GM23338 (cell line): Measurements from ENCODE around the gene LPP. TPM values are rescaled to one million over a fixed set of nuclear protein-coding genes. Genes with fewer than 3 reads are reported as not detected.

Experiments used
- ATAC-seq: fragments of 200-7000 bp; cut with Tn5 transposase; 3 replicates; pipeline ENCODE4 v1.9.1; 2020
- DNase-seq: peaks from one replicate; pipeline ENCODE4 v3.0.0-alpha.2; 2015; ENCODE audit warnings: low spot score
- H2AFZ ChIP-seq: fragments of 200-600 bp; sonication (generic); 2 replicates; pipeline ENCODE4 v1.8.0; 2016; ENCODE audit warnings: antibody characterized with exemption, mild to moderate bottlenecking, moderate library complexity
- H3F3A ChIP-seq: fragments of 200-600 bp; sonication (generic); replicated peaks from 2 replicates; pipeline ENCODE4 v1.8.0; 2017; ENCODE audit warnings: antibody characterized with exemption, mixed run types, low read depth
- H3K27ac ChIP-seq: fragments of 200-600 bp; sonication (generic); 2 replicates; pipeline ENCODE4 v1.6.1; 2016; ENCODE audit warnings: low read depth
- H3K27me3 ChIP-seq: fragments of 200-600 bp; sonication (generic); 2 replicates; pipeline ENCODE4 v1.8.0; 2016; ENCODE audit warnings: mild to moderate bottlenecking, mixed run types, moderate library complexity; ENCODE audit not compliant: insufficient read depth
- H3K36me3 ChIP-seq: fragments of 200-600 bp; sonication (generic); 2 replicates; pipeline ENCODE4 v1.8.0; 2016; ENCODE audit warnings: mild to moderate bottlenecking; ENCODE audit not compliant: insufficient read depth
- H3K4me1 ChIP-seq: fragments of 200-600 bp; sonication (generic); 2 replicates; pipeline ENCODE4 v1.8.0; 2016; ENCODE audit warnings: mild to moderate bottlenecking, moderate library complexity; ENCODE audit not compliant: insufficient read depth
- H3K4me2 ChIP-seq: fragments of 200-600 bp; sonication (generic); 2 replicates; pipeline ENCODE4 v1.7.1; 2017; ENCODE audit warnings: mixed run types
- H3K4me3 ChIP-seq: fragments of 200-600 bp; sonication (generic); 2 replicates; pipeline ENCODE4 v1.6.1; 2016; ENCODE audit warnings: mixed run types
- H3K79me2 ChIP-seq: fragments of 200-600 bp; sonication (generic); replicated peaks from 2 replicates; pipeline ENCODE4 v1.8.0; 2017; ENCODE audit warnings: mild to moderate bottlenecking; ENCODE audit not compliant: insufficient read depth
- H3K9me2 ChIP-seq: fragments of 200-600 bp; sonication (generic); 2 replicates; pipeline ENCODE4 v1.8.0; 2017; ENCODE audit not compliant: insufficient read depth
- H4K20me1 ChIP-seq: fragments of 200-600 bp; sonication (generic); replicated peaks from 2 replicates; pipeline ENCODE4 v1.8.0; 2017; ENCODE audit warnings: mild to moderate bottlenecking; ENCODE audit not compliant: insufficient read depth
- H3K27ac Mint-ChIP-seq: 2 replicates; pipeline ENCODE4 v1.8.0; 2020; ENCODE audit warnings: inconsistent platforms, mild to moderate bottlenecking, moderate library complexity, mixed read lengths
- H3K27me3 Mint-ChIP-seq: 3 replicates; pipeline ENCODE4 v1.8.0; 2022; ENCODE audit warnings: low read depth, mild to moderate bottlenecking, moderate library complexity, mixed read lengths, inconsistent platforms; ENCODE audit not compliant: insufficient read depth, poor library complexity
- H3K36me3 Mint-ChIP-seq: 3 replicates; pipeline ENCODE4 v1.8.0; 2021; ENCODE audit warnings: low read depth, mild to moderate bottlenecking, inconsistent platforms, moderate library complexity, mixed read lengths
- H3K4me1 Mint-ChIP-seq: 3 replicates; pipeline ENCODE4 v1.8.0; 2020; ENCODE audit warnings: mild to moderate bottlenecking, inconsistent platforms, mixed read lengths
- H3K4me3 Mint-ChIP-seq: 3 replicates; pipeline ENCODE4 v1.8.0; 2021; ENCODE audit warnings: moderate library complexity, mild to moderate bottlenecking, inconsistent platforms, mixed read lengths
- H3K9me3 Mint-ChIP-seq: 3 replicates; pipeline ENCODE4 v1.8.0; 2020; ENCODE audit warnings: moderate library complexity, mild to moderate bottlenecking, inconsistent platforms, mixed read lengths
- CREB1 ChIP-seq: fragments of 250-450 bp; sonication (Bioruptor Pico); IDR thresholded peaks from 2 replicates; pipeline ENCODE4 v1.5.0; 2020; ENCODE audit warnings: low read depth, mild to moderate bottlenecking, moderate library complexity
- CTCF ChIP-seq, 2 experiments: fragments of 200-600 bp in 1 of 2; sonication (generic) in 1 of 2; conservative IDR thresholded peaks; 2 replicates each; pipeline versions ENCODE4 v1.5.1 to v1.6.1; 2016 to 2017; ENCODE audit warnings: antibody characterized with exemption in 2 of 2, low read depth in 2 of 2, mild to moderate bottlenecking in 2 of 2, moderate library complexity in 1 of 2
- ETS1 ChIP-seq: IDR thresholded peaks from 2 replicates; pipeline ENCODE4 v1.6.1; 2016; ENCODE audit warnings: antibody characterized with exemption
- EZH2 ChIP-seq: fragments of 200-600 bp; sonication (generic); IDR thresholded peaks from one replicate; pipeline ENCODE4 v1.8.0; 2017; ENCODE audit warnings: antibody characterized with exemption, mild to moderate bottlenecking, low read depth; ENCODE audit not compliant: unreplicated experiment
- EZH2phosphoT487 ChIP-seq: fragments of 200-600 bp; sonication (generic); IDR thresholded peaks from one replicate; pipeline ENCODE4 v1.8.1; 2018; ENCODE audit warnings: antibody characterized with exemption; ENCODE audit not compliant: unreplicated experiment
- JUNB ChIP-seq: IDR thresholded peaks from one replicate; pipeline ENCODE4 v1.6.1; 2016; ENCODE audit warnings: antibody characterized with exemption; ENCODE audit not compliant: unreplicated experiment
- NANOG ChIP-seq: IDR thresholded peaks from 2 replicates; pipeline ENCODE4 v1.6.1; 2016; ENCODE audit warnings: antibody characterized with exemption, borderline replicate concordance
- ZNF114 ChIP-seq: fragments of 250-450 bp; sonication (Bioruptor Pico); IDR thresholded peaks from 2 replicates; pipeline ENCODE4 v1.5.0; 2020; ENCODE audit warnings: mild to moderate bottlenecking, moderate library complexity
- ZNF331 ChIP-seq: fragments of 250-450 bp; sonication (Bioruptor Pico); IDR thresholded peaks from 2 replicates; pipeline ENCODE4 v1.5.0; 2020; ENCODE audit warnings: low read depth, mild to moderate bottlenecking, moderate library complexity
- polyA plus RNA-seq: library from polyadenylated mRNA; unstranded; fragments of >200 nt; fragmentation: Nextera tagmentation; extraction: Ambion mirVana; gene quantifications from 2 replicates; pipeline ENCODE4 v1.2.1, GENCODE V29; 2016
- total RNA-seq: library from RNA; depleted of rRNA; stranded (reverse); fragments of >200 nt; shearing (Covaris generic); gene quantifications from 2 replicates; pipeline ENCODE4 v1.2.3, GENCODE V29; 2014
- TF ChIP-seq, protein P1 (sequence below): fragments of 250-450 bp; sonication (Bioruptor Pico); IDR thresholded peaks from 2 replicates; pipeline ENCODE4 v1.5.0; 2020; ENCODE audit warnings: mild to moderate bottlenecking, moderate library complexity
- TF ChIP-seq, protein P2 (sequence below): IDR thresholded peaks from one replicate; pipeline ENCODE4 v1.6.1; 2018; ENCODE audit warnings: antibody characterized with exemption; ENCODE audit not compliant: unreplicated experiment

Gene LPP
- total and polyA plus RNA-seq, 2 experiments from 2014 or later = 23.0 to 35.2 TPM

GRCh38 chr3:188528396-188528795, 374.4 kb downstream of the LPP start:
- ATAC-seq (no peak), DNase-seq (no peak)
- H3K4me2 ChIP-seq = no peak overlapping the region
- no peaks in the 10 kb centered on the region for H3K36me3 ChIP-seq
- Mint-ChIP-seq H3K9me3 (no peaks in the 10 kb centered on the region), H3K27me3 (no peaks in the 10 kb centered on the region), H3K27ac (no peak overlapping the region), H3K4me1 (no peaks in the 10 kb centered on the region; the same call in 2 of the 3 replicates), H3K36me3 (no peaks in the 10 kb centered on the region), H3K4me3 (no peak overlapping the region)
- TF ChIP-seq ETS1 (no peak), JUNB (no peak), CREB1 (no peak), EZH2 (no peak), EZH2phosphoT487 (no peak), ZNF114 (CRISPR knock-in tag) (no peak), NANOG (no peak), ZNF331 (CRISPR knock-in tag) (no peak), CTCF (conservative IDR thresholded peaks at IDR 0.05; ENCODE audit: low read depth in 2 of 2) (no peak)
- TF ChIP-seq, protein P1, sequence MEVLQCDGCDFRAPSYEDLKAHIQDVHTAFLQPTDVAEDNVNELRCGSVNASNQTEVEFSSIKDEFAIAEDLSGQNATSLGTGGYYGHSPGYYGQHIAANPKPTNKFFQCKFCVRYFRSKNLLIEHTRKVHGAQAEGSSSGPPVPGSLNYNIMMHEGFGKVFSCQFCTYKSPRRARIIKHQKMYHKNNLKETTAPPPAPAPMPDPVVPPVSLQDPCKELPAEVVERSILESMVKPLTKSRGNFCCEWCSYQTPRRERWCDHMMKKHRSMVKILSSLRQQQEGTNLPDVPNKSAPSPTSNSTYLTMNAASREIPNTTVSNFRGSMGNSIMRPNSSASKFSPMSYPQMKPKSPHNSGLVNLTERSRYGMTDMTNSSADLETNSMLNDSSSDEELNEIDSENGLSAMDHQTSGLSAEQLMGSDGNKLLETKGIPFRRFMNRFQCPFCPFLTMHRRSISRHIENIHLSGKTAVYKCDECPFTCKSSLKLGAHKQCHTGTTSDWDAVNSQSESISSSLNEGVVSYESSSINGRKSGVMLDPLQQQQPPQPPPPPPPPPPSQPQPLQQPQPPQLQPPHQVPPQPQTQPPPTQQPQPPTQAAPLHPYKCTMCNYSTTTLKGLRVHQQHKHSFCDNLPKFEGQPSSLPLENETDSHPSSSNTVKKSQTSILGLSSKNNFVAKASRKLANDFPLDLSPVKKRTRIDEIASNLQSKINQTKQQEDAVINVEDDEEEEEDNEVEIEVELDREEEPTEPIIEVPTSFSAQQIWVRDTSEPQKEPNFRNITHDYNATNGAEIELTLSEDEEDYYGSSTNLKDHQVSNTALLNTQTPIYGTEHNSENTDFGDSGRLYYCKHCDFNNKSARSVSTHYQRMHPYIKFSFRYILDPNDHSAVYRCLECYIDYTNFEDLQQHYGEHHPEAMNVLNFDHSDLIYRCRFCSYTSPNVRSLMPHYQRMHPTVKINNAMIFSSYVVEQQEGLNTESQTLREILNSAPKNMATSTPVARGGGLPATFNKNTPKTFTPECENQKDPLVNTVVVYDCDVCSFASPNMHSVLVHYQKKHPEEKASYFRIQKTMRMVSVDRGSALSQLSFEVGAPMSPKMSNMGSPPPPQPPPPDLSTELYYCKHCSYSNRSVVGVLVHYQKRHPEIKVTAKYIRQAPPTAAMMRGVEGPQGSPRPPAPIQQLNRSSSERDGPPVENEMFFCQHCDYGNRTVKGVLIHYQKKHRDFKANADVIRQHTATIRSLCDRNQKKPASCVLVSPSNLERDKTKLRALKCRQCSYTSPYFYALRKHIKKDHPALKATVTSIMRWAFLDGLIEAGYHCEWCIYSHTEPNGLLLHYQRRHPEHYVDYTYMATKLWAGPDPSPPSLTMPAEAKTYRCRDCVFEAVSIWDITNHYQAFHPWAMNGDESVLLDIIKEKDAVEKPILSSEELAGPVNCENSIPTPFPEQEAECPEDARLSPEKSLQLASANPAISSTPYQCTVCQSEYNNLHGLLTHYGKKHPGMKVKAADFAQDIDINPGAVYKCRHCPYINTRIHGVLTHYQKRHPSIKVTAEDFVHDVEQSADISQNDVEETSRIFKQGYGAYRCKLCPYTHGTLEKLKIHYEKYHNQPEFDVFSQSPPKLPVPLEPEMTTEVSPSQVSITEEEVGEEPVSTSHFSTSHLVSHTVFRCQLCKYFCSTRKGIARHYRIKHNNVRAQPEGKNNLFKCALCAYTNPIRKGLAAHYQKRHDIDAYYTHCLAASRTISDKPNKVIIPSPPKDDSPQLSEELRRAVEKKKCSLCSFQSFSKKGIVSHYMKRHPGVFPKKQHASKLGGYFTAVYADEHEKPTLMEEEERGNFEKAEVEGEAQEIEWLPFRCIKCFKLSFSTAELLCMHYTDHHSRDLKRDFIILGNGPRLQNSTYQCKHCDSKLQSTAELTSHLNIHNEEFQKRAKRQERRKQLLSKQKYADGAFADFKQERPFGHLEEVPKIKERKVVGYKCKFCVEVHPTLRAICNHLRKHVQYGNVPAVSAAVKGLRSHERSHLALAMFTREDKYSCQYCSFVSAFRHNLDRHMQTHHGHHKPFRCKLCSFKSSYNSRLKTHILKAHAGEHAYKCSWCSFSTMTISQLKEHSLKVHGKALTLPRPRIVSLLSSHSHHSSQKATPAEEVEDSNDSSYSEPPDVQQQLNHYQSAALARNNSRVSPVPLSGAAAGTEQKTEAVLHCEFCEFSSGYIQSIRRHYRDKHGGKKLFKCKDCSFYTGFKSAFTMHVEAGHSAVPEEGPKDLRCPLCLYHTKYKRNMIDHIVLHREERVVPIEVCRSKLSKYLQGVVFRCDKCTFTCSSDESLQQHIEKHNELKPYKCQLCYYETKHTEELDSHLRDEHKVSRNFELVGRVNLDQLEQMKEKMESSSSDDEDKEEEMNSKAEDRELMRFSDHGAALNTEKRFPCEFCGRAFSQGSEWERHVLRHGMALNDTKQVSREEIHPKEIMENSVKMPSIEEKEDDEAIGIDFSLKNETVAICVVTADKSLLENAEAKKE = no peak
- TF ChIP-seq, protein P2, sequence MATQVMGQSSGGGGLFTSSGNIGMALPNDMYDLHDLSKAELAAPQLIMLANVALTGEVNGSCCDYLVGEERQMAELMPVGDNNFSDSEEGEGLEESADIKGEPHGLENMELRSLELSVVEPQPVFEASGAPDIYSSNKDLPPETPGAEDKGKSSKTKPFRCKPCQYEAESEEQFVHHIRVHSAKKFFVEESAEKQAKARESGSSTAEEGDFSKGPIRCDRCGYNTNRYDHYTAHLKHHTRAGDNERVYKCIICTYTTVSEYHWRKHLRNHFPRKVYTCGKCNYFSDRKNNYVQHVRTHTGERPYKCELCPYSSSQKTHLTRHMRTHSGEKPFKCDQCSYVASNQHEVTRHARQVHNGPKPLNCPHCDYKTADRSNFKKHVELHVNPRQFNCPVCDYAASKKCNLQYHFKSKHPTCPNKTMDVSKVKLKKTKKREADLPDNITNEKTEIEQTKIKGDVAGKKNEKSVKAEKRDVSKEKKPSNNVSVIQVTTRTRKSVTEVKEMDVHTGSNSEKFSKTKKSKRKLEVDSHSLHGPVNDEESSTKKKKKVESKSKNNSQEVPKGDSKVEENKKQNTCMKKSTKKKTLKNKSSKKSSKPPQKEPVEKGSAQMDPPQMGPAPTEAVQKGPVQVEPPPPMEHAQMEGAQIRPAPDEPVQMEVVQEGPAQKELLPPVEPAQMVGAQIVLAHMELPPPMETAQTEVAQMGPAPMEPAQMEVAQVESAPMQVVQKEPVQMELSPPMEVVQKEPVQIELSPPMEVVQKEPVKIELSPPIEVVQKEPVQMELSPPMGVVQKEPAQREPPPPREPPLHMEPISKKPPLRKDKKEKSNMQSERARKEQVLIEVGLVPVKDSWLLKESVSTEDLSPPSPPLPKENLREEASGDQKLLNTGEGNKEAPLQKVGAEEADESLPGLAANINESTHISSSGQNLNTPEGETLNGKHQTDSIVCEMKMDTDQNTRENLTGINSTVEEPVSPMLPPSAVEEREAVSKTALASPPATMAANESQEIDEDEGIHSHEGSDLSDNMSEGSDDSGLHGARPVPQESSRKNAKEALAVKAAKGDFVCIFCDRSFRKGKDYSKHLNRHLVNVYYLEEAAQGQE = no peak
- H3F3A ChIP-seq = no peaks in the 10 kb centered on the region
- no peaks in the 10 kb centered on the region for H4K20me1 ChIP-seq
- no peaks in the 10 kb centered on the region; the same call in 1 of the 2 replicates for H3K4me1 ChIP-seq
- no peaks in the 10 kb centered on the region for H3K79me2 ChIP-seq
- no peaks in the 10 kb centered on the region for H3K9me2 ChIP-seq
- H3K27ac ChIP-seq = no peak overlapping the region
- H3K27me3 ChIP-seq = no peaks in the 10 kb centered on the region
- H2AFZ ChIP-seq = no peak overlapping the region
- no peak overlapping the region for H3K4me3 ChIP-seq
